Measurements from ENCODE around the gene DYNC1LI2.

DNA sequence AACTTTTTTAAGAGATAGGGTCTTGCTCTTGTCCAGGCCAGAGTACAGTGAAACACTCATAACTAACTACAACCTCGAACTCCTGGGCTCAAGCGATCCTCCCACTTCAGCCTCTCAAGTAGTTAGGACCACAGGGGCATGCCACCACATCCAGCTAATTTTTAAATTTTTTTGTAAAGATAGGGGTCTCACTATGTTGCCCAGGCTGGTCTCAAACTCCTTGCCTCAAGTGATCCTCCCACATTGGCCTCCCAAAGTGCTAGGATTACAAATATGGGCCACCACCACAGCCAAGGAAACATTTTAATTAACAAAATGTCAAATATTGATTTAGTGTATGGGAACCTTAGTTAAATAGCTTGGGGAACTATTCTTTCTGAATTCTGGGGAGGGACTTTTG is 2.8 kb upstream of the DYNC1LI2 start:
- no peak for TF ChIP-seq SPI1 (IDR thresholded peaks at IDR 0.05; ENCODE audit: borderline replicate concordance, low read depth, low read length)
- TF ChIP-seq, protein P1, sequence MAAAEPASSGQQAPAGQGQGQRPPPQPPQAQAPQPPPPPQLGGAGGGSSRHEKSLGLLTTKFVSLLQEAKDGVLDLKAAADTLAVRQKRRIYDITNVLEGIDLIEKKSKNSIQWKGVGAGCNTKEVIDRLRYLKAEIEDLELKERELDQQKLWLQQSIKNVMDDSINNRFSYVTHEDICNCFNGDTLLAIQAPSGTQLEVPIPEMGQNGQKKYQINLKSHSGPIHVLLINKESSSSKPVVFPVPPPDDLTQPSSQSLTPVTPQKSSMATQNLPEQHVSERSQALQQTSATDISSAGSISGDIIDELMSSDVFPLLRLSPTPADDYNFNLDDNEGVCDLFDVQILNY (CRISPR knock-in tag; IDR thresholded peaks at IDR 0.05): no peak
- no peak for TF ChIP-seq SIN3A (IDR thresholded peaks at IDR 0.05; ENCODE audit: borderline replicate concordance in 2 of 2, control insufficient read depth in 1 of 2, low read depth in 2 of 2, low read length in 2 of 2)
- TF ChIP-seq ETV6 (IDR thresholded peaks at IDR 0.05; ENCODE audit: borderline replicate concordance in 1 of 2, low read depth in 2 of 2, low read length in 1 of 2): no peak
- no peak for TF ChIP-seq ETV6 (CRISPR knock-in tag; IDR thresholded peaks at IDR 0.05; ENCODE audit: borderline replicate concordance)
- TF ChIP-seq TCF7 (IDR thresholded peaks at IDR 0.05; ENCODE audit: borderline replicate concordance): no peak

Data from K562 (cell line).